HepG2 (cell line): ENCODE data around the gene MARS1. TPM values are rescaled to one million over a fixed set of nuclear protein-coding genes. Genes with fewer than 3 reads are reported as not detected.

Source experiments
- ATAC-seq: fragments of 200-7000 bp; cut with Tn5 transposase; 3 replicates; pipeline ENCODE4 v1.9.1; 2020; ENCODE audit warnings: mild to moderate bottlenecking, moderate library complexity
- BruUV-seq: library from RNA; stranded (reverse); fragments of 400-500 nt; replicated peaks from 2 replicates; lab custom pipeline; 2021; lab: Mats Ljungman, UMichigan
- CTCF ChIA-PET: fragments of 300-600 bp; formaldehyde crosslinking; extraction: SDS; loops from one replicate; lab custom pipeline; 2021; ENCODE audit warnings: low total read pairs, inconsistent platforms, low intra/inter-chr PET ratio; lab: Yijun Ruan, JAX
- POLR2A ChIA-PET: fragments of 350-600 bp; sonication (Branson Sonifier 250); formaldehyde crosslinking; loops from one replicate; lab custom pipeline; 2020; ENCODE audit warnings: antibody characterized with exemption, inconsistent platforms; lab: Yijun Ruan, JAX
- DNase-seq: peaks from one replicate; pipeline ENCODE4 v3.0.0-alpha.2; 2015; ENCODE audit warnings: low spot score
- FAIRE-seq: peaks from 3 replicates; lab custom pipeline; 2011; peaks lifted over from hg19 to GRCh38; lab: Jason Lieb, UNC
- H2AFZ ChIP-seq: one replicate; pipeline ENCODE4 v1.6.1; 2011; ENCODE audit warnings: low read length, inconsistent platforms
- H3K27ac ChIP-seq: fragments of 300-600 bp; 3 replicates; pipeline ENCODE4 v1.8.0; 2011; ENCODE audit warnings: mixed run types, mild to moderate bottlenecking, mixed read lengths, low read length, inconsistent platforms; ENCODE audit not compliant: insufficient read depth; ENCODE audit errors: extremely low read length
- H3K27me3 ChIP-seq, 2 experiments: fragments of 200-600 bp in 1 of 2; 2 replicates in 1 of 2; 3 replicates in 1 of 2; pipeline versions ENCODE4 v1.6.0 to v1.8.0; 2011; ENCODE audit warnings: low read length in 2 of 2, mild to moderate bottlenecking in 2 of 2, moderate library complexity in 2 of 2, inconsistent platforms in 1 of 2; ENCODE audit not compliant: insufficient read depth in 2 of 2, control insufficient read depth in 1 of 2
- H3K36me3 ChIP-seq, 2 experiments: fragments of 200-600 bp in 1 of 2; replicated peaks in 1 of 2; 2 replicates in 1 of 2; 3 replicates in 1 of 2; pipeline versions ENCODE4 v1.5.1 to v1.8.0; 2011; ENCODE audit warnings: low read length in 2 of 2, inconsistent platforms in 1 of 2; ENCODE audit not compliant: insufficient read depth in 2 of 2, control insufficient read depth in 1 of 2
- H3K4me1 ChIP-seq: 2 replicates; pipeline ENCODE4 v1.5.1; 2012; ENCODE audit warnings: low read length, inconsistent platforms; ENCODE audit not compliant: insufficient read depth
- H3K4me2 ChIP-seq: 2 replicates; pipeline ENCODE4 v1.6.0; 2011; ENCODE audit warnings: low read depth, low read length, inconsistent platforms
- H3K4me3 ChIP-seq, 3 experiments: fragments of 200-600 bp in 1 of 3; sonication (generic), shearing (Covaris generic) in 1 of 3; replicated peaks in 1 of 3; 2 replicates each; pipeline ENCODE4 v1.5.1; 2011 to 2016; ENCODE audit warnings: low read length in 3 of 3, inconsistent platforms in 2 of 3, low read depth in 2 of 3, mild to moderate bottlenecking in 2 of 3, control low read depth in 1 of 3, mixed read lengths in 1 of 3; ENCODE audit not compliant: insufficient read depth in 1 of 3
- H3K79me2 ChIP-seq: one replicate; pipeline ENCODE4 v1.6.1; 2011; ENCODE audit warnings: low read length, inconsistent platforms; ENCODE audit not compliant: insufficient read depth
- H3K9ac ChIP-seq: 2 replicates; pipeline ENCODE4 v1.6.0; 2011; ENCODE audit warnings: mild to moderate bottlenecking, low read depth, low read length, inconsistent platforms; ENCODE audit not compliant: insufficient read depth
- H3K9me3 ChIP-seq: 2 replicates; pipeline ENCODE4 v1.5.1; 2012; ENCODE audit warnings: mild to moderate bottlenecking, low read length
- H4K20me1 ChIP-seq: 2 replicates; pipeline ENCODE4 v1.6.0; 2011; ENCODE audit warnings: inconsistent platforms, mild to moderate bottlenecking, low read length, moderate library complexity; ENCODE audit not compliant: insufficient read depth
- AGO1 ChIP-seq: fragments of 200-400 bp; formaldehyde crosslinking; IDR thresholded peaks from 2 replicates; pipeline ENCODE4 v1.6.1; 2017; ENCODE audit warnings: mild to moderate bottlenecking, low read depth, low read length, moderate library complexity; ENCODE audit not compliant: poor library complexity, severe bottlenecking
- CSRNP1 ChIP-seq: sonication (generic); formaldehyde crosslinking; IDR thresholded peaks from 2 replicates; pipeline ENCODE4 v1.8.1; 2023; ENCODE audit warnings: mild to moderate bottlenecking, missing genetic modification reagents
- ELF4 ChIP-seq: sonication (generic); formaldehyde crosslinking; IDR thresholded peaks from 2 replicates; pipeline ENCODE4 v1.5.0; 2020; ENCODE audit warnings: missing genetic modification reagents, mild to moderate bottlenecking, moderate library complexity, borderline replicate concordance
- FOXA3 ChIP-seq: IDR thresholded peaks from 2 replicates; pipeline ENCODE4 v1.6.1; 2016; ENCODE audit warnings: missing genetic modification reagents, missing compliant biosample characterization
- NR2C2 ChIP-seq: sonication (generic); formaldehyde crosslinking; IDR thresholded peaks from 2 replicates; pipeline ENCODE4 v1.4.0; 2020; ENCODE audit warnings: missing genetic modification reagents, mild to moderate bottlenecking, moderate library complexity, borderline replicate concordance
- NR2F6 ChIP-seq, 2 experiments: IDR thresholded peaks; 2 replicates each; pipeline ENCODE4 v1.6.1; 2016; ENCODE audit warnings: antibody characterized with exemption in 1 of 2, mild to moderate bottlenecking in 1 of 2
- POLR2A ChIP-seq, 2 experiments: IDR thresholded peaks; 2 replicates each; pipeline ENCODE4 v1.6.1; 2011; ENCODE audit warnings: low read depth in 2 of 2, low read length in 2 of 2, mild to moderate bottlenecking in 1 of 2, moderate library complexity in 1 of 2; ENCODE audit not compliant: insufficient read depth in 1 of 2
- POLR2G ChIP-seq: fragments of 200-400 bp; formaldehyde crosslinking; IDR thresholded peaks from 2 replicates; pipeline ENCODE4 v1.6.1; 2018; ENCODE audit warnings: mild to moderate bottlenecking, low read depth, low read length, moderate library complexity
- RFX3 ChIP-seq: IDR thresholded peaks from 2 replicates; pipeline ENCODE4 v1.6.1; 2016; ENCODE audit warnings: missing biosample characterization, missing genetic modification reagents
- SAP130 ChIP-seq: IDR thresholded peaks from 2 replicates; pipeline ENCODE4 v1.6.1; 2016; ENCODE audit warnings: low read depth
- SP1 ChIP-seq, 2 experiments: fragments of 450-650 bp in 1 of 2; sonication (generic) in 1 of 2; formaldehyde crosslinking in 1 of 2; IDR thresholded peaks; 2 replicates each; pipeline versions ENCODE4 v1.4.0 to v1.6.1; 2016 to 2020; ENCODE audit warnings: missing genetic modification reagents in 1 of 2
- TRIM22 ChIP-seq: fragments of 450-650 bp; IDR thresholded peaks from 2 replicates; pipeline ENCODE4 v1.6.1; 2017
- ZMYM3 ChIP-seq: sonication (generic); formaldehyde crosslinking; IDR thresholded peaks from 2 replicates; pipeline ENCODE4 v1.5.1; 2020; ENCODE audit warnings: mild to moderate bottlenecking, missing genetic modification reagents
- WGBS: methylation state at CpG from one replicate; pipeline ENCODE4 v1.1.6; 2017; ENCODE audit warnings: low lambda C conversion rate; 5-methylcytosine and 5-hydroxymethylcytosine counted together
- in situ Hi-C: cut with HindIII; loops from 2 replicates; pipeline ENCODE4 v1.10.0; 2017; ENCODE audit warnings: low pct_unique_long_range_greater_than_20kb; ENCODE audit not compliant: extremely low pct_ligation_motif_present
- intact Hi-C: fragments of 100-400 bp; cut with micrococcal nuclease; formaldehyde crosslinking; loops from one replicate; pipeline ENCODE4 v1.10.0; 2022; ENCODE audit not compliant: unreplicated experiment
- polyA plus RNA-seq, 8 experiments: library from polyadenylated mRNA; depleted of rRNA in 3 of 8; stranded (reverse) in 7 of 8; unstranded in 1 of 8; fragments of >200 nt; fragmentation: Illumina TruSeq in 4 of 8; extraction: Trizol in 4 of 8; gene quantifications; 2 replicates each; pipeline versions ENCODE4 v1.2.1 to v1.2.3, GENCODE V29; 2011 to 2016; ENCODE audit warnings: low read depth in 4 of 8, missing spikeins in 1 of 8, mixed read lengths in 1 of 8; ENCODE audit not compliant: insufficient read depth in 1 of 8
- total RNA-seq, 5 experiments: library from RNA; depleted of rRNA; stranded (reverse); fragments of >200 nt; fragmentation: Illumina TruSeq; extraction: Trizol; gene quantifications; 2 replicates each; pipeline ENCODE4 v1.2.3, GENCODE V29; 2016; ENCODE audit warnings: low read depth in 1 of 5

Gene MARS1
- total and polyA plus RNA-seq, 2 of the 13 experiments (the other 11 are each of a cell fraction or from before 2014, with no cell fraction given), result 115 to 181 TPM

DNA sequence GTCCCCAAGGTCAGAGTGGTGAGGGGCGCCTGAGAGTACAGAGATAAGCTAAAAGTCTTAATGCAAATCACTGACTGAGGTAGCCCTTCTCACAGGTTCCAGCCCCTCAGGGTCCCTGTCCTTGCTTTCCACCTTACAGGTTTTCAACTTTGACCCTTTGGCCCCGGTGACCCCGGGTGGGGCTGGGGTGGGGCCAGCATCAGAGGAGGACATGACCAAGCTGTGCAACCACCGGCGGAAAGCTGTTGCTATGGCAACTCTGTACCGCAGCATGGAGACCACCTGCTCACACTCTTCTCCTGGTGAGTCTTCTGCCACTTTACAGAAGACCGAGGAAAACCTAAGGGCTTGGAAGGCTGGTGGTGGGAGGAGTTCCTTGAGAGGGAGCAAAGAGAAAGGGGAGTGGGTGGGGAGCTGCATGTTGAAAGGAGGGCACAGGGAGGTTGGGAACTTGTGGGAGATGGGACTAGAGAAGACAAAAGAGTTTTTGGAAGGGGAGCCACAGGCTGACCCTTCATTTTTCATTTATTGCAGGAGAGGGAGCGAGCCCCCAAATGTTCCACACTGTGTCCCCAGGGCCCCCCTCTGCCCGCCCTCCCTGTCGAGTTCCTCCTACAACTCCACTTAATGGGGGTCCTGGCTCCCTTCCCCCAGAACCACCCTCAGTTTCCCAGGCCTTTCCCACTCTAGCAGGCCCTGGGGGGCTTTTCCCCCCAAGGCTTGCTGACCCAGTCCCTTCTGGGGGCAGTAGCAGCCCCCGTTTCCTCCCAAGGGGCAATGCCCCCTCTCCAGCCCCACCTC is 37.1 kb downstream of the MARS1 start:
- H3K4me2 ChIP-seq, result peak overlapping the region; percentile 91
- peak; percentile 28; the same call in 1 of the 2 replicates for TF ChIP-seq NR2F6 (IDR thresholded peaks at IDR 0.05)
- TF ChIP-seq NR2F6 (CRISPR knock-in tag; IDR thresholded peaks at IDR 0.05), result no peak
- TF ChIP-seq RFX3 (CRISPR knock-in tag), result 0 out of 2 replicates have a peak, but pooled peaks have one; percentile 39
- TF ChIP-seq NR2C2, result peak; percentile 62
- TF ChIP-seq SP1 (IDR thresholded peaks at IDR 0.05), result no peak
- TF ChIP-seq SP1 (CRISPR knock-in tag; IDR thresholded peaks at IDR 0.05), result no peak
- TF ChIP-seq, all 625 proteins: peak for 3
- Histone ChIP-seq H3K27ac (no peak overlapping the region), H2AFZ (no peak overlapping the region), H3K4me1 (peaks cover 30% of the 10 kb centered on the region), H3K4me3 (peak overlapping the region in 1 of 3 experiments; percentile 89; a peak in 2 of 6 replicates), H3K9me3 (no peaks in the 10 kb centered on the region), H3K27me3 (no peaks in the 10 kb centered on the region; a peak in 1 of 5 replicates), H3K36me3 (peaks cover 19 to 54% of the 10 kb centered on the region in 2 experiments; a peak in 4 of 5 replicates), H4K20me1 (peaks cover 2% of the 10 kb centered on the region; the same call in 1 of the 2 replicates), H3K79me2 (peaks cover 17% of the 10 kb centered on the region), H3K9ac (peak overlapping the region; percentile 89; the same call in 1 of the 2 replicates)
- ChIA-PET POLR2A (interaction anchor here (1.1 to 3.0 kb wide), 5 partner anchors 9 to 51 kb away, joined by 3 to 21 read pairs (median 5); partner anchors contain the start of gene DCTN2), CTCF (no interaction called here)
- no peak for FAIRE-seq
- intact Hi-C loops (loop anchor here (5.0 kb wide), 1 partner anchor 97 kb away; no protein-coding TSS in a partner anchor), in situ Hi-C loops (no loop called here)
- DNase-seq, result no peak
- no TSS peak for BruUV-seq
- ATAC-seq, result no peak
- WGBS, result 91% methylated on average over 9 of the region's 11 CpGs

DNA sequence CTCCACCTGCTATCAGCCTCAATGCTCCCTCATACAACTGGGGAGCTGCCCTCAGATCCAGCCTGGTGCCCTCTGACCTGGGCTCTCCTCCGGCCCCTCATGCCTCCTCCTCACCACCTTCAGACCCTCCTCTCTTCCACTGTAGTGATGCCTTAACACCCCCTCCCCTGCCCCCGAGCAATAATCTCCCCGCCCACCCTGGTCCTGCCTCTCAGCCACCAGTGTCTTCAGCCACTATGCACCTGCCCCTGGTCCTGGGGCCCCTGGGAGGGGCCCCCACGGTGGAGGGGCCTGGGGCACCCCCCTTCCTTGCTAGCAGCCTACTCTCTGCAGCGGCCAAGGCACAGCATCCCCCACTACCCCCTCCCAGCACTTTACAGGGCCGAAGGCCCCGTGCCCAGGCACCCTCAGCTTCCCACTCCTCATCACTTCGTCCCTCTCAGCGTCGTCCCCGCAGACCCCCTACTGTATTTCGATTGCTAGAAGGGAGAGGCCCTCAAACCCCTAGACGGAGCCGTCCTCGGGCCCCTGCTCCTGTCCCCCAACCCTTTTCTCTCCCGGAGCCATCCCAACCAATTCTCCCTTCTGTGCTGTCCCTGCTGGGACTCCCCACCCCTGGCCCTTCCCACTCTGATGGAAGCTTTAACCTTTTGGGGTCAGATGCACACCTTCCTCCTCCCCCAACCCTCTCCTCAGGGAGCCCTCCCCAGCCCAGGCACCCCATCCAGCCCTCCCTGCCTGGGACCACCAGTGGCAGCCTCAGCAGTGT is 37.9 kb downstream of the MARS1 start:
- no peak overlapping the region for H3K4me2 ChIP-seq
- intact Hi-C loops, result no loop called here
- 92% methylated on average over 16 of the region's 16 CpGs for WGBS
- no peak overlapping the region for H3K9ac ChIP-seq
- ChIA-PET CTCF (no interaction called here), POLR2A (interaction anchor here (0.8 to 3.0 kb wide), 3 partner anchors 12 to 50 kb away, joined by 3 to 21 read pairs (median 5); no protein-coding TSS in a partner anchor)
- H3K36me3 ChIP-seq, result peaks cover 20 to 62% of the 10 kb centered on the region in 2 experiments
- H3K27ac ChIP-seq, result no peak overlapping the region
- no peak for TF ChIP-seq FOXA3 (CRISPR knock-in tag)
- no peak for TF ChIP-seq SAP130 (CRISPR knock-in tag)
- no peak for TF ChIP-seq ELF4 (CRISPR knock-in tag)
- TF ChIP-seq POLR2G, result 0 out of 2 replicates have a peak, but pooled peaks have one; percentile 1
- no peak for TF ChIP-seq ZMYM3
- TF ChIP-seq POLR2A (IDR thresholded peaks at IDR 0.05; ENCODE audit: insufficient read depth in 1 of 2, low read depth in 2 of 2, low read length in 2 of 2), result peak in 1 of 2 experiments; percentile 22; a peak in 1 of 4 replicates
- TF ChIP-seq AGO1, result peak; percentile 27
- TF ChIP-seq CSRNP1, result no peak
- no peak for TF ChIP-seq TRIM22
- no peak for FAIRE-seq
- no TSS peak for BruUV-seq
- H3K4me3 ChIP-seq, result no peak overlapping the region
- no peaks in the 10 kb centered on the region for H3K9me3 ChIP-seq
- H3K27me3 ChIP-seq, result no peaks in the 10 kb centered on the region; a peak in 1 of 5 replicates
- peaks cover 30% of the 10 kb centered on the region for H3K4me1 ChIP-seq
- no peaks in the 10 kb centered on the region for H4K20me1 ChIP-seq
- H2AFZ ChIP-seq, result no peak overlapping the region
- no peak for DNase-seq
- H3K79me2 ChIP-seq, result peaks cover 15% of the 10 kb centered on the region
- no peak for ATAC-seq
- in situ Hi-C loops, result no loop called here
